PC-3 (cell line): ENCODE data around the gene KDM6A.

Experiments used
- CTCF ChIP-seq: fragments of 300-600 bp; sonication (generic); conservative IDR thresholded peaks from 2 replicates; pipeline ENCODE4 v1.5.1; 2017; ENCODE audit warnings: antibody characterized with exemption, low read depth, mild to moderate bottlenecking, low read length
- EZH2 ChIP-seq: fragments of 300-600 bp; sonication (generic); IDR thresholded peaks from one replicate; pipeline ENCODE4 v1.6.1; 2017; ENCODE audit warnings: antibody characterized with exemption, mild to moderate bottlenecking, low read length; ENCODE audit not compliant: unreplicated experiment
- EZH2phosphoT487 ChIP-seq: fragments of 300-600 bp; sonication (generic); IDR thresholded peaks from 2 replicates; pipeline ENCODE4 v1.6.1; 2018; ENCODE audit warnings: mild to moderate bottlenecking, antibody characterized with exemption, low read length, borderline replicate concordance

- TF ChIP-seq EZH2 (no peak), CTCF (no peak), EZH2phosphoT487 (no peak)
These were observed 62.2 kb downstream of the KDM6A start for GRCh38 chrX:44935172-44935571.
